Suppressor macrophage treated with lipopolysaccharide for 4 hours (primary cell): ENCODE measurements around the gene LRPAP1.
"Not testable (repeated sequence)": the region's sequence is repeated elsewhere in the genome, so short reads cannot be mapped to it uniquely, and the experiment has no call there.

ENCODE experiments used
- DNase-seq: peaks from one replicate; pipeline ENCODE4 v3.0.0-alpha.2; 2020

LRPAP1 gene

GRCh38 chr4:3471098-3471760, 61.0 kb downstream of the LRPAP1 start:
- DNase-seq, result no peak

- DNase-seq, result no peak
Observed at GRCh38 chr4:3470244-3471097, 61.8 kb downstream of the LRPAP1 start.

- DNase-seq, result no peak
Observed at GRCh38 chr4:3469386-3470243, 62.6 kb downstream of the LRPAP1 start.

GRCh38 chr4:3468804-3469203, 63.4 kb downstream of the LRPAP1 start:
- no peak for DNase-seq

- DNase-seq, result no peak
Observed at GRCh38 chr4:3468154-3468553, 64.1 kb downstream of the LRPAP1 start.

- no peak for DNase-seq
Observed at GRCh38 chr4:3467601-3468031, 64.6 kb downstream of the LRPAP1 start.

- no peak for DNase-seq
Observed at GRCh38 chr4:3466691-3467600, 65.3 kb downstream of the LRPAP1 start.

GRCh38 chr4:3465698-3466671, 66.2 kb downstream of the LRPAP1 start:
- no peak for DNase-seq

- no peak for DNase-seq
Observed at GRCh38 chr4:3464911-3465697, 67.1 kb downstream of the LRPAP1 start.

GRCh38 chr4:3464349-3464905, 67.8 kb downstream of the LRPAP1 start:
- DNase-seq, result no peak

- no peak for DNase-seq
Observed at GRCh38 chr4:3463556-3464348, 68.5 kb downstream of the LRPAP1 start.

GRCh38 chr4:3462790-3463415, 69.3 kb downstream of the LRPAP1 start, which contains the start of gene DOK7:
DOK7 (plus strand) TSS chr4:3463306; CDS start chr4:3463376, 70 bp downstream.
- DNase-seq, result peak; percentile 20

- DNase-seq, result no peak
Observed at GRCh38 chr4:3462321-3462789, 69.9 kb downstream of the LRPAP1 start.

- DNase-seq, result no peak
Observed at GRCh38 chr4:3461515-3462291, 70.5 kb downstream of the LRPAP1 start.

- DNase-seq, result no peak
Observed at GRCh38 chr4:3460926-3461325, 71.3 kb downstream of the LRPAP1 start.

- not testable (repeated sequence) for DNase-seq
Observed at GRCh38 chr4:3459156-3459555, 73.1 kb downstream of the LRPAP1 start.

GRCh38 chr4:3458371-3458770, 73.9 kb downstream of the LRPAP1 start:
- no peak for DNase-seq
